SJSA1 (cell line): ENCODE data around the gene CX3CL1. TPM values are rescaled to one million over a fixed set of nuclear protein-coding genes. Genes with fewer than 3 reads are reported as not detected.

Experiments
- DNase-seq, 2 experiments: peaks; one replicate each; pipeline ENCODE4 v3.0.0-alpha.2; 2015 to 2020; ENCODE audit warnings: low spot score in 2 of 2, low read depth in 1 of 2
- H3K27ac ChIP-seq: fragments of 250-450 bp; sonication (Bioruptor Pico); 2 replicates; pipeline ENCODE4 v1.5.1; 2020; ENCODE audit warnings: mild to moderate bottlenecking, moderate library complexity
- H3K27me3 ChIP-seq: fragments of 250-450 bp; sonication (Bioruptor Pico); replicated peaks from 2 replicates; pipeline ENCODE4 v1.5.1; 2020; ENCODE audit warnings: mild to moderate bottlenecking, moderate library complexity
- H3K36me3 ChIP-seq: fragments of 250-450 bp; sonication (Bioruptor Pico); 2 replicates; pipeline ENCODE4 v1.5.1; 2020; ENCODE audit warnings: mild to moderate bottlenecking
- H3K4me1 ChIP-seq: fragments of 250-450 bp; sonication (Bioruptor Pico); replicated peaks from 2 replicates; pipeline ENCODE4 v1.6.1; 2021; ENCODE audit warnings: mild to moderate bottlenecking
- H3K4me3 ChIP-seq: fragments of 250-450 bp; sonication (Bioruptor Pico); 2 replicates; pipeline ENCODE4 v1.5.1; 2020; ENCODE audit warnings: mild to moderate bottlenecking
- H3K9me3 ChIP-seq: fragments of 250-450 bp; sonication (Bioruptor Pico); replicated peaks from 2 replicates; pipeline ENCODE4 v1.5.1; 2020; ENCODE audit warnings: mild to moderate bottlenecking
- total RNA-seq: library from RNA; depleted of rRNA; stranded (reverse); fragments of >200 nt; shearing (Covaris generic); gene quantifications from 2 replicates; pipeline ENCODE4 v1.2.3, GENCODE V29; 2014; rRNA removed

Gene CX3CL1
- total RNA-seq, 1 experiment from 2014 or later = 0.18 TPM

- H3K27me3 ChIP-seq = no peaks in the 10 kb centered on the region
- no peaks in the 10 kb centered on the region for H3K9me3 ChIP-seq
- no peak overlapping the region for H3K27ac ChIP-seq
- no peak for DNase-seq
- H3K4me1 ChIP-seq = no peaks in the 10 kb centered on the region
- peaks cover 89% of the 10 kb centered on the region for H3K36me3 ChIP-seq
- H3K4me3 ChIP-seq = no peak overlapping the region
Measured at GRCh38 chr16:57432989-57433388, 60.7 kb downstream of the CX3CL1 start.

- H3K4me1 ChIP-seq = no peaks in the 10 kb centered on the region
- peaks cover 93% of the 10 kb centered on the region for H3K36me3 ChIP-seq
- no peaks in the 10 kb centered on the region for H3K27me3 ChIP-seq
- H3K4me3 ChIP-seq = no peak overlapping the region
- no peaks in the 10 kb centered on the region for H3K9me3 ChIP-seq
- no peak overlapping the region for H3K27ac ChIP-seq
- no peak for DNase-seq
Measured at GRCh38 chr16:57434003-57434402, 61.7 kb downstream of the CX3CL1 start.

Other genes with a start within 250 kb of the CX3CL1 start
- 93.1 and 112 TPM in 2 replicates for gene PSME3IP1, start 186.5 kb upstream of the CX3CL1 start, total RNA-seq
- gene RSPRY1, start 186.2 kb upstream of the CX3CL1 start, total RNA-seq = 13.9 and 40.2 TPM in 2 replicates
- 115 and 118 TPM in 2 replicates for gene ARL2BP, start 127.2 kb upstream of the CX3CL1 start, total RNA-seq
- not detected in 2 replicates for gene PLLP, start 87.8 kb upstream of the CX3CL1 start, total RNA-seq
- gene CCL22, start 13.7 kb upstream of the CX3CL1 start, total RNA-seq = not detected in 2 replicates
- gene CCL17, start 32.3 kb downstream of the CX3CL1 start, total RNA-seq = not detected in 2 replicates
- gene CIAPIN1, start 74.9 kb downstream of the CX3CL1 start, total RNA-seq = 77.5 and 78.7 TPM in 2 replicates
- gene COQ9, start 75.0 kb downstream of the CX3CL1 start, total RNA-seq = 34.6 and 41.5 TPM in 2 replicates
- gene POLR2C, start 90.2 kb downstream of the CX3CL1 start, total RNA-seq = 129 and 200 TPM in 2 replicates
- gene DOK4, start 114.0 kb downstream of the CX3CL1 start, total RNA-seq = 5.6 and 5.7 TPM in 2 replicates
- 13.4 and 24.5 TPM in 2 replicates for gene CCDC102A, start 164.1 kb downstream of the CX3CL1 start, total RNA-seq
- gene ADGRG5, start 170.2 kb downstream of the CX3CL1 start, total RNA-seq = not detected in 2 replicates